Gastrocnemius medialis (tissue), 4 donors: ENCODE measurements around the gene TRIM45.

Experiments
- CTCF ChIP-seq, 5 experiments: fragments of 450-650 bp in 3 of 5; fragments of 200-600 bp in 2 of 5; sonication (generic) in 2 of 5; IDR thresholded peaks in 4 of 5; conservative IDR thresholded peaks in 1 of 5; 1 replicate in 4 of 5; 2 replicates in 1 of 5; pipeline ENCODE4 v1.5.1; 2016 to 2019; ENCODE audit warnings: antibody characterized with exemption in 5 of 5, mild to moderate bottlenecking in 3 of 5, moderate library complexity in 3 of 5
- POLR2A ChIP-seq, 2 donors: fragments of 450-650 bp; IDR thresholded peaks; one replicate each; pipeline ENCODE4 v1.6.1; 2017; ENCODE audit warnings: antibody characterized with exemption in 2 of 2, mild to moderate bottlenecking in 2 of 2, moderate library complexity in 2 of 2

GRCh38 chr1:117124661-117125060 lies 3.1 kb upstream of the TRIM45 start:
- TF ChIP-seq CTCF (IDR thresholded peaks at IDR 0.05 in 4 of 5, conservative IDR thresholded peaks at IDR 0.05 in 1 of 5) (no peak), POLR2A (IDR thresholded peaks at IDR 0.05) (no peak)
